Astrocyte (in vitro differentiated cells and primary cell): ENCODE data around the gene STC2. TPM values are rescaled to one million over a fixed set of nuclear protein-coding genes. Genes with fewer than 3 reads are reported as not detected.

Source experiments
- DNase-seq: peaks from one replicate; pipeline ENCODE4 v3.0.0-alpha.2; 2010; ENCODE audit warnings: low read depth
- FAIRE-seq: peaks from 2 replicates; lab custom pipeline; 2011; peaks lifted over from hg19 to GRCh38; lab: Jason Lieb, UNC
- H2AFZ ChIP-seq: 2 replicates; pipeline ENCODE4 v1.6.0; 2012; ENCODE audit warnings: low read depth, low read length, inconsistent platforms
- H3K27ac ChIP-seq: 2 replicates; pipeline ENCODE4 v1.5.1; 2011; ENCODE audit warnings: low read depth, low read length, inconsistent platforms
- H3K27me3 ChIP-seq: 2 replicates; pipeline ENCODE4 v1.6.0; 2011; ENCODE audit warnings: low read length, inconsistent platforms; ENCODE audit not compliant: insufficient read depth
- H3K36me3 ChIP-seq: 2 replicates; pipeline ENCODE4 v1.5.1; 2011; ENCODE audit warnings: low read length, inconsistent platforms; ENCODE audit not compliant: insufficient read depth
- H3K4me1 ChIP-seq: 2 replicates; pipeline ENCODE4 v1.5.1; 2011; ENCODE audit warnings: low read length, inconsistent platforms; ENCODE audit not compliant: insufficient read depth
- H3K4me2 ChIP-seq: 2 replicates; pipeline ENCODE4 v1.6.0; 2012; ENCODE audit warnings: low read length, inconsistent platforms
- H3K4me3 ChIP-seq: 2 replicates; pipeline ENCODE4 v1.5.1; 2011; ENCODE audit warnings: low read depth, mild to moderate bottlenecking, low read length, inconsistent platforms; ENCODE audit not compliant: insufficient read depth
- H3K79me2 ChIP-seq: 2 replicates; pipeline ENCODE4 v1.6.0; 2012; ENCODE audit warnings: mild to moderate bottlenecking, low read length, inconsistent platforms; ENCODE audit not compliant: insufficient read depth
- H3K9ac ChIP-seq: 2 replicates; pipeline ENCODE4 v1.6.0; 2012; ENCODE audit warnings: mild to moderate bottlenecking, low read length, inconsistent platforms
- H3K9me3 ChIP-seq: 2 replicates; pipeline ENCODE4 v1.5.1; 2012; ENCODE audit warnings: low read depth, mild to moderate bottlenecking, low read length, inconsistent platforms; ENCODE audit not compliant: insufficient read depth
- H4K20me1 ChIP-seq: 2 replicates; pipeline ENCODE4 v1.6.0; 2012; ENCODE audit warnings: low read length, inconsistent platforms; ENCODE audit not compliant: insufficient read depth
- H3K27ac Mint-ChIP-seq: one replicate; pipeline ENCODE4 v1.8.0; 2021; ENCODE audit warnings: mild to moderate bottlenecking, mixed read lengths; ENCODE audit not compliant: unreplicated experiment
- H3K27me3 Mint-ChIP-seq: one replicate; pipeline ENCODE4 v1.8.0; 2021; ENCODE audit warnings: low read depth, mixed read lengths; ENCODE audit not compliant: unreplicated experiment
- H3K36me3 Mint-ChIP-seq: one replicate; pipeline ENCODE4 v1.8.0; 2021; ENCODE audit warnings: low read depth, mixed read lengths; ENCODE audit not compliant: unreplicated experiment
- H3K4me1 Mint-ChIP-seq: one replicate; pipeline ENCODE4 v1.8.0; 2021; ENCODE audit warnings: low read depth, mixed read lengths; ENCODE audit not compliant: unreplicated experiment
- H3K4me3 Mint-ChIP-seq: one replicate; pipeline ENCODE4 v1.8.0; 2021; ENCODE audit warnings: mild to moderate bottlenecking, moderate library complexity, mixed read lengths; ENCODE audit not compliant: unreplicated experiment
- H3K9me3 Mint-ChIP-seq: one replicate; pipeline ENCODE4 v1.8.0; 2021; ENCODE audit warnings: mild to moderate bottlenecking, mixed read lengths; ENCODE audit not compliant: unreplicated experiment
- CTCF ChIP-seq: IDR thresholded peaks from 2 replicates; pipeline ENCODE4 v1.5.1; 2011; ENCODE audit warnings: low read depth, mild to moderate bottlenecking, inconsistent platforms, low read length, moderate library complexity; ENCODE audit not compliant: insufficient read depth
- EZH2 ChIP-seq: IDR thresholded peaks from 2 replicates; pipeline ENCODE4 v1.6.1; 2012; ENCODE audit warnings: mild to moderate bottlenecking, low read length, inconsistent platforms; ENCODE audit not compliant: insufficient read depth
- total RNA-seq: library from RNA; stranded (reverse); gene quantifications from 2 replicates; pipeline ENCODE4 v1.2.1, GENCODE V29; 2021

Gene STC2
- total RNA-seq, 1 donor from 2014 or later, result 206 TPM

- no peaks in the 10 kb centered on the region for H4K20me1 ChIP-seq
- no peak overlapping the region for H3K4me3 ChIP-seq
- H3K4me1 ChIP-seq, result no peaks in the 10 kb centered on the region
- Mint-ChIP-seq H3K9me3 (peaks cover 4% of the 10 kb centered on the region), H3K27me3 (peaks cover 25% of the 10 kb centered on the region), H3K27ac (no peak overlapping the region), H3K4me1 (no peaks in the 10 kb centered on the region), H3K4me3 (no peak overlapping the region), H3K36me3 (no peaks in the 10 kb centered on the region)
- peaks cover 6% of the 10 kb centered on the region for H3K27me3 ChIP-seq
- no peaks in the 10 kb centered on the region for H3K79me2 ChIP-seq
- H3K9me3 ChIP-seq, result no peaks in the 10 kb centered on the region
- H3K9ac ChIP-seq, result no peak overlapping the region
- no peak overlapping the region for H3K27ac ChIP-seq
- H2AFZ ChIP-seq, result no peak overlapping the region
- TF ChIP-seq EZH2 (no peak), CTCF (no peak)
- DNase-seq, result no peak
- FAIRE-seq, result no peak
- H3K36me3 ChIP-seq, result no peaks in the 10 kb centered on the region
- no peak overlapping the region for H3K4me2 ChIP-seq
Observed at GRCh38 chr5:173355561-173355960, 27.3 kb upstream of the STC2 start.

- no peak overlapping the region for H3K4me2 ChIP-seq
- Mint-ChIP-seq H3K9me3 (peaks cover 4% of the 10 kb centered on the region), H3K27me3 (peaks cover 25% of the 10 kb centered on the region), H3K4me1 (no peaks in the 10 kb centered on the region), H3K27ac (no peak overlapping the region), H3K36me3 (no peaks in the 10 kb centered on the region), H3K4me3 (no peak overlapping the region)
- H2AFZ ChIP-seq, result no peak overlapping the region
- H3K4me3 ChIP-seq, result no peak overlapping the region
- no peaks in the 10 kb centered on the region for H3K4me1 ChIP-seq
- no peak overlapping the region for H3K27ac ChIP-seq
- no peaks in the 10 kb centered on the region for H3K9me3 ChIP-seq
- DNase-seq (no peak), FAIRE-seq (no peak)
- no peaks in the 10 kb centered on the region for H4K20me1 ChIP-seq
- TF ChIP-seq CTCF, result no peak
- no peak for TF ChIP-seq EZH2
- H3K9ac ChIP-seq, result no peak overlapping the region
- H3K27me3 ChIP-seq, result peaks cover 6% of the 10 kb centered on the region
- H3K79me2 ChIP-seq, result no peaks in the 10 kb centered on the region
- H3K36me3 ChIP-seq, result no peaks in the 10 kb centered on the region
Observed at GRCh38 chr5:173354645-173355044, 26.4 kb upstream of the STC2 start.

- Mint-ChIP-seq H3K4me3 (no peak overlapping the region), H3K36me3 (no peaks in the 10 kb centered on the region), H3K27ac (no peak overlapping the region), H3K27me3 (peaks cover 25% of the 10 kb centered on the region), H3K4me1 (no peaks in the 10 kb centered on the region), H3K9me3 (peaks cover 4% of the 10 kb centered on the region)
- H2AFZ ChIP-seq, result no peak overlapping the region
- FAIRE-seq, result no peak
- no peak overlapping the region for H3K4me2 ChIP-seq
- H3K27me3 ChIP-seq, result peaks cover 2% of the 10 kb centered on the region
- no peak overlapping the region for H3K27ac ChIP-seq
- H3K4me1 ChIP-seq, result no peaks in the 10 kb centered on the region
- H3K9me3 ChIP-seq, result no peaks in the 10 kb centered on the region
- H3K79me2 ChIP-seq, result no peaks in the 10 kb centered on the region
- H4K20me1 ChIP-seq, result no peaks in the 10 kb centered on the region
- H3K9ac ChIP-seq, result no peak overlapping the region
- no peak for TF ChIP-seq EZH2
- TF ChIP-seq CTCF, result no peak
- no peak for DNase-seq
- H3K36me3 ChIP-seq, result no peaks in the 10 kb centered on the region
- H3K4me3 ChIP-seq, result no peak overlapping the region
Observed at GRCh38 chr5:173352366-173353349, 24.4 kb upstream of the STC2 start.
